ENCODE measurements around the gene PHLPP1.
A peak's percentile ranks its signal among the peaks of the same experiment; 100 is the strongest.

The PHLPP1 gene

DNA sequence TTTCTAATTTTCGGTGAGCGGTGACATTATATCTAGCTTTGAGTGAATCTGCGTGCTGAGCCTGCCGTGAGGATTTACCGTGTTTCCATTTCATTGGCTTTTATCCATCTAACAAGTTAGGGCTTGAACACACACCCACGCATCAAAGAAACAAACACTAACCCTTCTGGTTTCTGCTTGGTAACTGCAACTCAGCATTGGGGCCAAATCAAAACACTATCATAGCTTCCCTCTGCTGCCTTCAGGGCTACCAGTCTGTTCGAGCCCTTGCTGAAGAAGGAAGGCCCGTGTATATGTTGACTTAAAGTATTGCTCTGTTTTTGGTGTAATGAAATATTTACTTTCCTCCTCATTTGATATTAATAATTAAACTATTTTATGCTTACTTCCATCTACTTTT, 227.2 kb downstream of the PHLPP1 start:
- DNase-seq (ENCODE audit: low read depth), result no peak

DNA sequence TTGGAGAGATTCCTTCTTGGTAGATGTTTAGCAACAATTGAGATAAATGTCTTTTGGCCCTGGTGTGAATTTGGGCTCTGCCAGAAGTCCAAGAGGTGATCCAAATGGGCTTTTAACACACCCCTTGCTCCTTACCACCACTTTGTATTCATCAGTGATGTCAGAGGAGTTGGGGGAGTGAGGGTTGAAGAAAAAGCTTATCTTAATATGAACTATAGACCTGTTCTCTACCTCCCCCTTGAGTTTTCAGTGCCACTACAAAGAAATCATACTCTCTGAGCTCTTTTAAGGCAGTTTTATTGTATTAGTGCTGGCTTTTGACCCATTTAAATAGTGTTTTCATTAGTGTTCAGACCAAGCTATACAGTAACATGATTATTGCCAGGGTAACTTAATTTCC, 229.1 kb downstream of the PHLPP1 start:
- no peak for DNase-seq (ENCODE audit: low read depth)

DNA sequence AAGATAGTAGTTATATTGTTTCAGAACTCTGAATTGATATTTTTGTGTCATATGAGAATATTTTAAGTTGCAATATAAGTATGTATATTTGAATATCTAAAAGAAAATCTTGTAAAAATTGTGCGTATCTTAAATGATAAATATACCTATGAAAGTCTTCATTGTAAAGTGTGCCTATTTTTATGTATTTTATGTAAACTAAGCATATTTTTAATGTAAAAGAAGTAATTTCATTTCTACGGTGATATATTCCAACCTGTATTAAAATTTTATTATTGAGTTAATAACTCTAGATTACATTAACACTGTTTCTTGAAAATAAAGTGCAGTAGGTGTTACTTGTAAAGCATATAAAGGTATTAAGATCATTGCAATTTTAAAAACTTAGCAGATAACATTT, 233.4 kb downstream of the PHLPP1 start:
- DNase-seq (ENCODE audit: low read depth), result no peak

DNA sequence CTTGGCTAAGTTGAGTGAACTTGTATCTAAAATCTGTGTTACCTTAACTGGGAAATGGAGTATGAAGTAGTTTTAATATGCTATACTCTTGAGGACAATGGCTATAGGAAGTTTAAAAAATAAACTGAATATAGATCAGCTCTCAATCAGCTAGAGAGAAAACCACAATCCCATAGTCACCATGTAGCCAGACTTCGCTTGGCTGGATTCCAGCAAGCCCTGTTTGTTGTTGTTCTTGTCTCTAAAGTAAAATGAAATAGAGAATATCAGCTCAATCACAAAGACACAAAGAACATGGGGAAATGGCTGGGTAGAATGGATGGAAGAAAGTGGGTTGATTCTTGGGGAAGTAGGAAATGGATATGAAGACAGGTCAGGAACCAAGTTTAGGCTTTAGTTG, 234.9 kb downstream of the PHLPP1 start:
- no peak for DNase-seq (ENCODE audit: low read depth)

DNA sequence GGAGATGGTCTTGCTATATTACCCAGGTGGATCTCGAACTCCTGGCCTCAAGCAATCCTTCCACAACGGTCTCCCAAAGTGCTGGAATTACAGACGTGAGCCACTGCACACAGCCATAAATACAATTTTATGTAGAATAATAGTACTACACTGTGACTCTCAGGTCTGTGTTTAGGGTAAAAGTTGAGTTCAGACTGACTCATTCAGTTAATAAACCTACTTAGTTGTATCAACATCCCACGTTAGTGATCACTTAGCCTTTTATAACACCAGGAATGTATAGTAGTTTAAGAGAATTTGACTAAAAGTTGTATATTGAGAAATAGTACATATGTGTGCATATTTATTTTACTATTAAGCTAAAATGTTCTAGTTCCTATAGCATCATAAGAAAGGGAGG, 237.5 kb downstream of the PHLPP1 start:
- DNase-seq (ENCODE audit: low read depth), result no peak

DNA sequence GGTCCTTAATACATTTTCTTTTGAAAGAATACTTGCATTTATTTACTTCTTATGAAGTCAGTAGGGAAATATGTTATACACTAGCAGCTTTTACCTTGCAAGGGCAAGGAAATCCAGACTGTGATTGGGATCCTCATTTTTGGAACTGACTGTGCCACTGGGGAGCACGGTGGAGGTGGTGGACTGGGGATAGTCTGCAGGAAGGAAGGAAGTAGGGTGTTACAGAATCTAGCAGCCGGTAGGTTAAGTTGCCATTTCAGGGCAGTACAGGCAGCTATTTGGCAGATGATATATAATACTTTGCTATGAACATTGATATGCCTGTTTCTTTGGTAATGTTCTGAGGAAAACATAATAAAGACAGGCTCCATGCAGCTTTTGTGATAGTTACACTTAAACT, 238.3 kb downstream of the PHLPP1 start:
- DNase-seq (ENCODE audit: low read depth), result no peak

DNA sequence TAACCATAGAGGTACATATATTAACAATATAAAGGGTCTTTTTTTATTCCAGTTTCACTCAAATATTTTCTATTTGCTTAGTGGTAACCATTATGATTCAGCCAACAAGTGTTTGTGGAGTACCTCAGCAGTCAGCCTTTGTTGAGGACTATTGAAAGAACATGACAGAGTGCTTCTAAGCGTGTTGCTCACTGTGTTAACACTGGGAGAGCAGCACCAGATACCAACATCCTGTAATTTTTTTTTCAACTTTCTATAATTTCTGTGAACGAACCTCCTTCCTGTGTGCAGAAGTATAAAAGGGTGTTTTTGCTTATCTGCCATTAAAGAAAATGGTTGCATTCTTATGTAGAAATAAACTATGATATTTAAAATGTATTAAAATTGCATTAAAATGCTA, 239.0 kb downstream of the PHLPP1 start:
- no peak for DNase-seq (ENCODE audit: low read depth)

DNA sequence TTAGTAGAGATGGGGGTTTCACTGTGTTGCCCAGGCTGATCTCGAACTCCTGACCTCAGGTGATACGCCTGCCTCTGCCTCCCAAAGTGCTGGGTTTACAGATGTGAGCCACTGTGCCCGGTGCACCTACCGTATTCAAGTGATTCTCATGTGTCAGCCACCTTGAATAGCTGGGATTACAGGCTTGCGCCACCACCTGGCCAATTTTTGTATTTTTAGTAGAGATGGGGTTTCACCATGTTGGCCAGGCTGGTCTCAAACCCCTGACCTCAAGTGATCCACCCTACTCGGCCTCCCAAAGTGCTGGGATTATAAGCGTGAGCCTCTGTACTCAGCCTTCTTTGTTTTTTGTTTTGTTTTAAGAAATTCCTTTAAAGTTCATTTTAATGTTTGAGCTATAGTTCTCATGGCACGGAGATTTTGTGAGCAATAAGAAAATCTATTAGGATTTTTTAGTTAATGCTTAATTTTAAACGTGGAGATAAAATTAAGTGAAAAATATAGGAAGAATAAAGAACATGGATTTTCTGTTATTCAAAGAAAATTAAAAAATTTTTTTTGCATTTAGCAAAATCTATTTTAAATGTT, 242.6 kb downstream of the PHLPP1 start:
- peak; percentile 4 for DNase-seq (ENCODE audit: low read depth)

DNA sequence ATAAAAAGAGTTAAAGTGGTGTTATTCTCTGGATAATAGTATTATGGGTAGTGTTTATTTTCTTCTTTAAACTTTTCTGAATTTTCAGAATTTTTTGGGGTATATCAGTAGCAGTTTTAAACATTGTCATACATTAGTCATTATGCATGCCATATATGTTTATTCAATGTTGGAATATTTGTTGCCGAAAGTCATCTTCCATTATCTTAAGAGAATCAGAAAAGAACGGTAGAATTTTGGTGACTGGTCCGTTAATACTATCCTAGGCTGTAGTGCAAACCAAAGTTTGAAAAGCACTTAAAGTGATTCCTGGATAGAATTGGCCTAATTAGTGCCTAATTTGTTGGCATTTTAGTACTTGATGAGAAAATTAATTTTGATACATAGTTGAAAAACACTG, 244.1 kb downstream of the PHLPP1 start:
- no peak for DNase-seq (ENCODE audit: low read depth)

DNA sequence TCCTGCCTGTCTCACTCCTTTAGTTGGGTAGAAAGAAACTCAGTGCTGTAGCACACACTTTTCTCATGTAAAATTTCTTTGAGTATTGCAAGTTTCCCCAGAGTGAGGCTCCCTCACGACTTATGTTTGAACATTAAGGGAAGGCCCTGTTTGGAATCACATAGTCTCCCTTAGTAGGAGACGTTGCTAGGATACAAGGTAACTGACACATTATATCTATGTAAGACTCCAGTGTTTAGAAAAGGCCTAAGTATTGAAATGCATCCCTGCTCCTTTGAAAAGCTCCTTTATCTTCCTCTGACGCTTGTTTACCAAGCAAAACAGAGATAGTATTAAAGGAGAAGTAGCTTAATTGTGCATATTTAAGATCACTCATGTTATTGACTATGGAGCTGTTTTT, 248.2 kb downstream of the PHLPP1 start:
- DNase-seq (ENCODE audit: low read depth), result no peak

DNA sequence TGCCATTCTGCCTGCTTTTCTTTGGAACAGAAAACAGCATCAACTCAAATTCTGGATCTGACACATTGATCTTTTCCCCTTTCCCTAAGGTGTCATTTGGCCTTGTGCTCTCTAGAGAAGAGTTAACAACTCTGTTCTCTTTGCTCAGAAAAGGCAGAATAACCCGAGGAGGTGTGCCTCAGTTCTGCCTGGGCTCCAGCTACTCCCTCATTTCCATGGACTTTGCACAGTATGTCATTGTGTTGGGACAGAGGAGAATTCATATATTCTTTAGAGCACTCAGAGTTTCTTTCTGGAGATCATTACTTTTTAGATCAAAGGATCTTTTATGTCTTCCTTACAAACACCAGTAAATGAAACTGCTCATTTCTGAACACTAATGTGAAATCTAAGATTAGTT, 249.1 kb downstream of the PHLPP1 start:
- no peak for DNase-seq (ENCODE audit: low read depth)

DNA sequence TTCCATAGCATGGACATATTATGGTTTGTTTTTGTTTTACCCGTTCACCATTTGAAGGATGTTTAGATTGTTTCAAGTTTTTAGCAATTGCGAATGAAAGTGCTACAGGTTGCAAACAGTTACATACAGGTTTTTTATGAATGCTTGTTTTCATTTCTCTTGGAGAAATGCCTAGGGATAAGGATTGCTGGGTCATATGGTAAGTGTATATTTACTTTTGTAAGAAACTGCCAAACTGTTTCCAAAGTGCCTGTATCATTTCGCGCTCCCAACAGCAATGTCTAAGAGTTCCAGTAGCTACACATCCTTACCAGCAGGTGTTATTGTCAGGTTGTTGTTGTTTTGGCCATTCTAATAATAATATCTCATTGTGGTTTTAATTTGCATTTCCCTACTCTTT, 251.7 kb downstream of the PHLPP1 start:
- no peak for DNase-seq (ENCODE audit: low read depth)

DNA sequence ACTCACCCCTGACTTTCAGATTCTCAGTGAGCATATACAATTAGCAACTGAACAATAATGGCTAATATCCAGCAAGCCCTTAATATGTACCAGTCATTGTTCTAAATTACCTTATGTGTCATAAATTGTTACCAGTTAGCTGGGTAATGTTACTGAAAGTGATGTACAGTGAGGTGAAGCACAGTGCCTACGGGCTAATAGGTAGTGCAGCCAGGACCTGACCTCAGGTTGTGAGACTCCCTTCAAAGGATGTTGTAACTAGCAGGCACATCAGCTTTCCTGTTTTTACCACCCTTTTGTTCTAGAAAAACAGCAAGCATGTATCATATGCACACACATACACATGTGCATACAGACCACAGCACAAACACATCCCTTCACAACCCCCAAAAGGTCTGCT, 258.3 kb downstream of the PHLPP1 start:
- DNase-seq (ENCODE audit: low read depth), result no peak

DNA sequence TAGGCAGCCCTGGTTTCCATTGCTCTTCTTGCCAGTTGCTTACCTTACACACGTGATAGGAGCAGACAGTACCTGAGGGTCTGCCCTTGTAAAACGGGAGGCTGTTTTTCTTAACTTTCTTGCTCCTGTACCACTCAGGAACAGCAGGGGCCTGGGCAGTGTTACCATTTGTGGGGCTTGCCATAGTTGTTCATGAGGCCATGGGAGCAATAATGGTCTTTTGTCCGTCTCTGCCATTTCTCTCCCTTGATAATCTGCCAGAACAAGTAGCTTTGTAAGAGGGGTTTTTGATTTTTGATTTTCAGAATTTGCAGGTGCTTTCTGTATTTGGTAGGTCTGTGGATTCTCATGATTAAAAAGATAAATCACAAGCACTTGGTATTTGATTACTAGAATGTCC, 259.0 kb downstream of the PHLPP1 start:
- DNase-seq (ENCODE audit: low read depth), result no peak

DNA sequence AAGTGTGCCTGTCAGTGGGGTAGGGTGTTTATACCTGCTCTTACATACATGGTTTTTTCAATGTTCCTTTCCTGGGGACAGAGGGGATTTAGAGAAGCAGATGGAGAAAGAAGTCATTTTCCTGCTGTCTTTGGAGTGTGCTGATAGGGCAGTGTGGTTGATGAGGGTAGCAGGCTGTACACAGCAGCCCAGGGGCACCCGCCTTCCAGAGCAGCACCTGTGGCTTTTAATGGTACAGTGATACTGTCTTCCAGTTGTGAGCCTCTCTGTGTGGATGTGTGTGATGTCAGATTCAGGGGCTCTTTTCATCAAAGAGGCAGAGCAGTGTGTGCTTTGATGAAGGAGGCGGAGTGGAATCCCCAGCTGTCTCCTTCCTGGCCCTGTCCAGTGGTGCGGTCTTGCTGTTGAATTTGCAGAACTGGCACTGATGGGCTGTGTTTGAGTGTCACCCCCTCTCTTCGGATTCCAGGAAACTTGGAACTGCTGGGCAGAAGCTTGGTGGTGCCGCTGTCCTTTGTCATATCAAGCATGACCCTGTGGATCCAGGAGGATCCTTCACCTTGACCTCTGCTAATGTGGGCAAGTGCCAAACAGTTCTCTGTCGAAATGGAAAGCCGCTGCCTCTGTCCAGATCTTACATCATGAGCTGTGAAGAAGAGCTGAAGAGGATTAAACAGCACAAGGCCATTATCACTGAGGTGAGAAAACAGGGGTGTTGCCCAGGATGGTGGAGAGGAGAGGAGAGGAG, 259.8 kb downstream of the PHLPP1 start:
- no peak for DNase-seq (ENCODE audit: low read depth)

DNA sequence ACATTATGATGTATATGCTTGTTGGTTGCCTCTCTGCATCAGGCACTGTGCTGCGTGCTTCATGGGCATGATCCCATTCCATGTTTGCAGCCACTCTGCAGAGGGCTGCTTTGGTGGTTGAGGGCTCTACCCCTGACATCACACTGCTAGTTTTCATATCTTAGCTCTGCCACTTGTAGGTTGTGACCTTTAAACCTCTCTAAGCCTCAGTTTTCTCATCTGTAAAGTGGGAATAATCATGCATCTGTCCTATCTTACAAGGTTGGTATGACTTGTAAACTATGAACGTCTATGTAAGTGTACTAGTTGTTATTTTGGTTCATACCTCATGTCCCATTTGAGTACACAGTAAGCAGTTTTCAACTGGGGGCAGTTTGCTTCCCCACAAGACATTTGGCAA, 260.4 kb downstream of the PHLPP1 start:
- no peak for DNase-seq (ENCODE audit: low read depth)

DNA sequence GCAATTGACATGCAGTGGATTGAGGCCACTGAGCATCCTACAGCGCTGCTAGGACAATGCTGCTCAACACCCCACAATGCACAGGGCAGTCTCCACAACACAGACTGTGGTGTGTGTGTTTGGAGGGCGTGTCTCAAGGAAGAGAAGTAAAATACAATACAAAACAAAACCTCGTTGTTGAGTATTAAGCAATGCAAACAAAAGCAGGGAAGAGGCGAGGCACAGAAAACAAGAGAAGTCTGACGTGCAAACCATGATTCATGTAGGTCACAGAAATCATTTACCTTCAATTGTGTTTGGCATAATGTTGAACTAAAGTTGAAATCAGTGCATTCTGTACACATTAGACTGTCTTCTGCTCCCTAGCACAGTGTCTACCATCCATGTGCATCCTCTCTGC, 260.9 kb downstream of the PHLPP1 start:
- no peak for DNase-seq (ENCODE audit: low read depth)

DNA sequence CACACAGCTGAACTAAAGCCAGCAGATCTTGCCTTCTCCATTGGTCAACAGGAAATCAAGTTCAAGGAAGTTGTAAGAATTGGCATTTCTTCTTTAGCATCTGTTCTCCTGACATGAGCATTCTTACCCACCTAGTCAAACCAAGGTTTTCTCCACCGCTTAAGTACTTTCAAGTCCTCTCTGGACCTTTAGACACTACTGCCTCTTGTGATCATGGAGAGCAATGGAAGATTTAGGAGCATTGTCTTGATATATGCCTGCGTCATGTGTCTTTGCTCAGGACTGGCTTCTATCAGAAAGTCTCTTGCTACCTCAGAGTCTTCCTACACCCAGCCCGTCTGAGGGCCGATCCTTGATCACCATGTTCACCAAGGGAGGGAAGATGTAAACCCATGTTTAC, 262.2 kb downstream of the PHLPP1 start:
- no peak for DNase-seq (ENCODE audit: low read depth)

DNA sequence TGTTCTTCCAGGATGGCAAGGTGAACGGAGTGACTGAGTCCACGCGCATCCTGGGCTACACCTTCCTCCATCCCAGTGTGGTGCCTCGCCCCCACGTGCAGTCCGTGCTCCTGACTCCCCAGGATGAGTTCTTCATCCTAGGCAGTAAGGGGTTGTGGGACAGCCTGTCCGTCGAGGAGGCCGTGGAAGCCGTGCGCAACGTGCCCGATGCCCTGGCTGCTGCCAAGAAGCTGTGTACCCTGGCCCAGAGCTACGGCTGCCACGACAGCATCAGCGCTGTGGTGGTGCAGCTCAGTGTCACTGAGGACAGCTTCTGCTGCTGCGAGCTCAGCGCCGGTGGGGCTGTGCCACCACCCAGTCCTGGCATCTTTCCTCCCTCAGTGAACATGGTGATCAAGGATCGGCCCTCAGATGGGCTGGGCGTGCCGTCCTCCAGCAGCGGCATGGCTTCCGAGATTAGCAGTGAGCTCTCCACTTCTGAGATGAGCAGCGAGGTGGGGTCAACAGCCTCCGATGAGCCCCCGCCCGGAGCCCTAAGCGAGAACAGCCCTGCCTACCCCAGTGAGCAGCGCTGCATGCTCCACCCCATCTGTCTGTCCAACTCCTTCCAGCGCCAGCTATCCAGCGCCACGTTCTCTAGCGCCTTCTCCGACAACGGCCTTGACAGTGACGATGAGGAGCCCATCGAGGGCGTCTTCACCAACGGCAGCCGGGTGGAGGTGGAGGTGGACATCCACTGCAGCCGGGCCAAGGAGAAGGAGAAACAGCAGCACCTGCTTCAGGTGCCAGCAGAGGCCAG, 263.1 kb downstream of the PHLPP1 start:
- no peak for DNase-seq (ENCODE audit: low read depth)

DNA sequence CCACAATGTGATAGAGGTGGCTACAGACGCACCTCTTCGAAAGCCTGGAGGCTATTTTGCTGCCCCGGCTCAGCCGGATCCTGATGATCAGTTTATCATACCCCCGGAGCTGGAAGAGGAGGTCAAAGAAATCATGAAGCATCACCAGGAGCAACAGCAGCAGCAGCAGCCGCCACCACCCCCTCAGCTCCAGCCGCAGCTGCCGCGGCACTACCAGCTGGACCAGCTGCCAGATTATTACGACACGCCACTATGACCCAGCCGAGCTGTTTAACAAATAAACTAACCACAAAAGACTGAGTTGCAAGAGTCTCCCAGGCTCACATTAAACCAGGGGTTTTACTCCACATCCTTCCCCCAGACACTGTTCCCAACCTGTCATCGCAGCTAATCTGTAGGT, 263.8 kb downstream of the PHLPP1 start:
- DNase-seq (ENCODE audit: low read depth), result no peak

DNA sequence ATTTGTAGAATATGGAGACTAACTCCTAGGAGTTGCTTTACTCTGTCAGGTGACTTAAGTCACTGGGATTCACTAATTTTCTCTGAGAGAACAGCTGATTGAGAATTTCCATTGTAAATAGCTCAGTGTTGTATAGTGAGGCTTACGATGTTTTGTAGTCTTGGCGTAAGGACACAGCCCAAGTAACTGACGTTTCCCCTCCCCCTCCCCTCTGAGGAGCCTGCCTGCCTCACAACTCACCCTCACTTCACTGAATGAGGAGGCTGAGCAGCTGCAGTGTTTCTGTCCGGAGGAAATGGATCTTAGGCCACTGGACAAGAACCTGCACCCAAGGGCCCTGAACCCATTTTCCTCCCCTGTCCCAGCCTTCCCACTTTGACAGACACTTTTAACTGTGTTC, 264.6 kb downstream of the PHLPP1 start:
- no peak for DNase-seq (ENCODE audit: low read depth)

DNA sequence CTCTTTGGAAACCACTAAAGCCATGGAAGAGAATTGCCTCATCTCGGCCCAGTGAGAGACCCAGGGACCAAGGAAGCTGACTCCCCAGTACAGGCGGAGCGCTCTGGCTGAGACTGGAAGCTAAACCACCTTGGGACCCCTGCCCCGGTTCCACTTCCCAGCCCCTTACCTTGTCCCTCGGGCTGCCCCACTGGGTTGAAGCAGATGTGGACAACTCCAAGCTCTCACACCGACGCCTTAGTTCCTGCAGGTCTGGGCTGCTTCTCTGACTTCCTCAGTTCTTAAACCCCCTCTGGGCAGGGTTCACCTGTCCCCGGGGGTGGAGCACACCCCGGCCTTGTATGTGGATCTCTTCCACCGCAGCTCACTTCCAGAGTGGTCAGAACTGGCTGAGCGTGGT, 266.2 kb downstream of the PHLPP1 start:
- DNase-seq (ENCODE audit: low read depth), result no peak

DNA sequence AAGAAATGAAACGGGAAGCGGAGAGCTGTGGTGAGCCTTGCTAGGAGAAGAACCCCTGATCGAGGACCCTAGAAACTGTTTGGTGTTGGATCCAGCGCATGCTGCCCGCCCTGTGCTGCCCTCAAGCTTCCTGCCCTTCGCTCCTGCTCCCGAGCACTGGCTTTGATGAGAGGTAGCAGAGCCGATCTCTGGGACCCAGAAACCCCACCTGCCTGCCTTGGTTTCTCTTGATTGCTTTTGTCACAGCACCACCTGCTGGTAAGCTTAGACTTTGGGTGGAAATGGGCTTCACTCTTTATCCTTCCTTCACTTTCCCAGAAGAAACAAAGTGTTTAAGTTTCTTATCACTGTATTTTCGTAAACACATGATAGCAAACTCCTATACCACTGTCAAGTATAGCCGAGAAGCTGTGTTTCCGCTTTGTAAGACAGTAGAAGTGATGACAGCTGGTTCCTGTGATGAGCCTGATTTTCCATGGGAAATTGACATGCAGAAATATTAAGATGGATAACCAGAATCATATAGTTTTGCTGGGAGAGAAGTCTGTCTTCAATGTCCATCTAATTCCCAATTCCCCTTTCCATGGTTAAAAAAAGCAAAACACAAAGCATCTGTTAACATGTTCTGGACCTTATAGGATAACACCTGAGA, 267.4 kb downstream of the PHLPP1 start:
- DNase-seq (ENCODE audit: low read depth), result peak; percentile 37

Data from activated gamma-delta T cell treated with anti-CD3 and anti-CD28 coated beads, Interleukin-2, amount 50 U/mL, for 16 hours (primary cell).